GM13976 (cell line): Measurements from ENCODE around the gene HOXD12.

ENCODE experiments used
- DNase-seq: peaks from one replicate; pipeline ENCODE4 v3.0.0; 2012; ENCODE audit warnings: low spot score
- CTCF ChIP-seq: IDR thresholded peaks from 2 replicates; pipeline ENCODE4 v1.5.1; 2012; ENCODE audit warnings: borderline replicate concordance, mild to moderate bottlenecking; ENCODE audit not compliant: insufficient read depth; ENCODE audit errors: extremely low read depth, missing control alignments, control extremely low read depth
- in situ Hi-C: fragments of 300-500 bp; cut with MboI; formaldehyde crosslinking; loops from one replicate; pipeline ENCODE4 v1.12.0; 2022; ENCODE audit warnings: low sequenced_read_pairs, mixed read lengths, inconsistent platforms; ENCODE audit not compliant: unreplicated experiment

HOXD12 gene

GRCh38 chr2:176107731-176108181, 8.2 kb downstream of the HOXD12 start:
- no peak for DNase-seq
- in situ Hi-C loops: no loop called here
- TF ChIP-seq CTCF: no peak

- no peak for TF ChIP-seq CTCF
- in situ Hi-C loops: no loop called here
- no peak for DNase-seq
Observed at GRCh38 chr2:176109192-176109901, 9.8 kb downstream of the HOXD12 start.

GRCh38 chr2:176109946-176110345, 10.4 kb downstream of the HOXD12 start:
- TF ChIP-seq CTCF: no peak
- no peak for DNase-seq
- in situ Hi-C loops: no loop called here

- no peak for DNase-seq
- TF ChIP-seq CTCF: no peak
- in situ Hi-C loops: no loop called here
Observed at GRCh38 chr2:176110415-176111308, 11.1 kb downstream of the HOXD12 start.

DNA sequence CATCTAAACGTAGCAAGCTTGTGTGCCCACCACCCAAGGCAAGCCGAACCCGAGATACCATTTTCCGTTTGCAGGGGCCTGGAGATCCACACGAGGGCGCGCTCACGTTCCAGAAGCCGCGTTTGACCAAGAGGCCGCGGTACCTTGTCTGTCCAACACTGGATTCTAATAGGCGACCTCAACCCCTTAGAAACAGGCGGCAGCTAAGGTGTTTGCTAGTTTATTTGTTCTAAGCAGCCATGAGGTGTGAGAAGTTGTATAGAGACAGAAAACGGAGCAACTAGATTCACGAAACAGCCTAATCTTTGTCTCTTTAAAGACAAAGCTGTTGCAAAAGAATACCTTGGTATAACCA, 11.7 kb downstream of the HOXD12 start:
- in situ Hi-C loops: no loop called here
- TF ChIP-seq CTCF: peak; percentile 68
- peak; percentile 72 for DNase-seq

- no peak for DNase-seq
- in situ Hi-C loops: no loop called here
- TF ChIP-seq CTCF: no peak
Observed at GRCh38 chr2:176111846-176112374, 12.3 kb downstream of the HOXD12 start.
